Prostate gland (tissue), 2 donors: Measurements from ENCODE around the gene DHX35. TPM values are rescaled to one million over a fixed set of nuclear protein-coding genes. Genes with fewer than 3 reads are reported as not detected.

Experiments used
- DNase-seq: peaks from one replicate; pipeline ENCODE4 v3.0.0-alpha.2; 2019; ENCODE audit warnings: low spot score
- H3K27ac ChIP-seq, 2 donors: fragments of 200-600 bp; sonication (generic); 2 replicates each; pipeline ENCODE4 v1.5.1; 2017 to 2019
- H3K27me3 ChIP-seq: fragments of 200-600 bp; sonication (generic); replicated peaks from 2 replicates; pipeline ENCODE4 v1.5.1; 2019; ENCODE audit not compliant: insufficient read depth
- H3K36me3 ChIP-seq, 2 donors: fragments of 200-600 bp; sonication (generic); 1 replicate in 1 of 2; 2 replicates in 1 of 2; pipeline versions ENCODE4 v1.5.1 to v1.8.1; 2017 to 2019
- H3K4me1 ChIP-seq: fragments of 200-600 bp; sonication (generic); replicated peaks from 2 replicates; pipeline ENCODE4 v1.5.1; 2019
- H3K4me3 ChIP-seq, 2 donors: fragments of 200-600 bp; sonication (generic); 2 replicates each; pipeline ENCODE4 v1.5.1; 2017 to 2019
- H3K9me3 ChIP-seq: fragments of 200-600 bp; sonication (generic); 2 replicates; pipeline ENCODE4 v1.5.1; 2017
- CTCF ChIP-seq, 4 experiments: fragments of 200-600 bp in 2 of 4; fragments of 450-650 bp in 2 of 4; sonication (generic) in 2 of 4; IDR thresholded peaks; 1 replicate in 3 of 4; 2 replicates in 1 of 4; pipeline ENCODE4 v1.5.1; 2016 to 2019; ENCODE audit warnings: antibody characterized with exemption in 4 of 4, mild to moderate bottlenecking in 2 of 4, moderate library complexity in 2 of 4
- POLR2A ChIP-seq: fragments of 450-650 bp; IDR thresholded peaks from one replicate; pipeline ENCODE4 v1.6.1; 2016; ENCODE audit warnings: antibody characterized with exemption, mild to moderate bottlenecking
- POLR2AphosphoS5 ChIP-seq: sonication (generic); formaldehyde crosslinking; IDR thresholded peaks from one replicate; pipeline ENCODE4 v1.6.1; 2017; ENCODE audit warnings: antibody characterized with exemption
- WGBS: methylation state at CpG from one replicate; pipeline ENCODE4 v1.1.5; 2018; 5-methylcytosine and 5-hydroxymethylcytosine counted together
- intact Hi-C: fragments of 100-400 bp; cut with DNase I; formaldehyde crosslinking; loops from one replicate; pipeline ENCODE4 v1.14.2; 2022
- total RNA-seq, 2 donors: library from RNA; depleted of rRNA; stranded (reverse); fragments of >200 nt; gene quantifications; one replicate each; pipeline ENCODE4 v1.1.0, GENCODE V29; 2016

DHX35 gene
- total RNA-seq, 2 donors from 2014 or later = 12.8 to 15.6 TPM

GRCh38 chr20:38962928-38963401 is 821 bp downstream of the DHX35 start:
- H3K9me3 ChIP-seq = no peaks in the 10 kb centered on the region
- peak overlapping the region; percentile 79 to 86 for H3K27ac ChIP-seq
- DNase-seq = no peak
- no peaks in the 10 kb centered on the region for H3K27me3 ChIP-seq
- no peaks in the 10 kb centered on the region for H3K36me3 ChIP-seq
- peaks cover 5% of the 10 kb centered on the region for H3K4me1 ChIP-seq
- TF ChIP-seq POLR2A (no peak), POLR2AphosphoS5 (no peak), CTCF (IDR thresholded peaks at IDR 0.05) (no peak)
- intact Hi-C loops = loop anchor here (5.0 kb wide), 2 partner anchors 36 to 84 kb away; partner anchors contain the start of gene FAM83D
- WGBS = 2% methylated on average over 5 of the region's 5 CpGs
- H3K4me3 ChIP-seq = peak overlapping the region; percentile 66 to 91

DNA sequence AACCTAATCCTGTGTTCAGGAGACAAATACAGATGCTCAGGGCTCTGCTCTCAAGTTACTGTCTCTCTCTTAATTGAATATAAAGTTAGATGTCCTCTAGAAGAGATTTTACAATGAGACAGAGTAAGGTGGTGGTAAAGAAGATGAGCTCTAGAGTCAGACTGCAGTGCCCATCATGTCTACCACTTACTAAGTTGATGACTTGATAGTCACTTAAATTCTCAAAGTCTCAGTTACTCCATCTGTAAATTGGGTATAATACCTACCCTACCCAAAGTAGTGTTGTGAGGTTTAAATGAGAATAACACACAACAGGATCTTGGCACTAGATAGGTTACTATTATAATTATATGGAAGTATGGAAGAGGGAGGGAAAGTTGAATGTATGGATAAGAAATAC is 1.6 kb downstream of the DHX35 start:
- Histone ChIP-seq H3K27me3 (no peaks in the 10 kb centered on the region), H3K4me3 (no peak overlapping the region), H3K9me3 (no peaks in the 10 kb centered on the region), H3K4me1 (peaks cover 5% of the 10 kb centered on the region), H3K27ac (no peak overlapping the region), H3K36me3 (no peaks in the 10 kb centered on the region)
- intact Hi-C loops = loop anchor here (5.0 kb wide), 2 partner anchors 36 to 84 kb away; partner anchors contain the start of gene FAM83D
- no peak for TF ChIP-seq POLR2AphosphoS5
- no peak for DNase-seq

DNA sequence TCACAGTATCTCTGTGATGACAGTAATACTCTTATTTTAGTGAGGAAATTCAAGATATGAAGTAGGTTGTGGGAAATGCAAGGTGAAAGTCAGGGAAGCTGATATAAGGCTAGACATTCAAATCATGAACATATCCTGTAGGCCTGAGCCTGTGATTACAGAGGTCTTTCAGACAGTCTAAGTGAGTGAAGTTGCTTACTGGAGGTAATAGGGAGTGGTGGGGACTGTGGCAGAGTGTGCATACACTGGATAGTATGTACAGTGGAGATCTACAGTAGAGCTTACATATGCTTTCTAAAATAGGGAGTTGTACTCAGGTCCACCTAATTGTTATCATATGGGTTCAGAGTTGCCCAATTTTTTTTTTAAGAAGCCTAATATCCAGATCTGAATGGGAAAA is 3.1 kb downstream of the DHX35 start:
- DNase-seq = no peak
- no peak for TF ChIP-seq POLR2AphosphoS5
- no peak overlapping the region for H3K27ac ChIP-seq

DNA sequence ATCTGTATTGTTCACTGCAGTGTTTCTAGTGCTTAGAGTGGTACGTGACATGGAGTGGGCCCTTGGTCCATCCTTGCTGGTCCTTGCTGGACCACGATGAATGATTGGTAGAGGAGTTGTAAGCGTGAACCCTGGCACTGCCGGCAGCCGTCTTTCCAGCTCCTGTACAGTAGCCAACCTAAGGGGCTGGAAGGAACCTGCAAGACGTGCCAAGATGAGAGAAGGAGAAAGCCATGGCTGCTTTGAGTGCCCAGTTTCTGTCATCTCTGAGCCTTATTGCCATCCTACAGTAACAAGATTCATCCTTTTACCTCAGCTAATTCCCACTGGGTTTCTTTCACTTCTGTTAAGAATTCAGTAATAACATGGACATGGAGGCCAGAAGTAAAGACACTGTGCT is 5.9 kb downstream of the DHX35 start:
- H3K4me1 ChIP-seq = peaks cover under 1% of the 10 kb centered on the region
- WGBS = 46% methylated on average over 6 of the region's 6 CpGs
- TF ChIP-seq POLR2AphosphoS5 (no peak), CTCF (IDR thresholded peaks at IDR 0.05) (no peak), POLR2A (no peak)

More for the DNA sequence above, 3.1 kb downstream of the DHX35 start:
- intact Hi-C loops = no loop called here
- Histone ChIP-seq H3K4me3 (no peak overlapping the region), H3K9me3 (no peaks in the 10 kb centered on the region), H3K36me3 (no peaks in the 10 kb centered on the region), H3K27me3 (no peaks in the 10 kb centered on the region), H3K4me1 (peaks cover 5% of the 10 kb centered on the region)

DNA sequence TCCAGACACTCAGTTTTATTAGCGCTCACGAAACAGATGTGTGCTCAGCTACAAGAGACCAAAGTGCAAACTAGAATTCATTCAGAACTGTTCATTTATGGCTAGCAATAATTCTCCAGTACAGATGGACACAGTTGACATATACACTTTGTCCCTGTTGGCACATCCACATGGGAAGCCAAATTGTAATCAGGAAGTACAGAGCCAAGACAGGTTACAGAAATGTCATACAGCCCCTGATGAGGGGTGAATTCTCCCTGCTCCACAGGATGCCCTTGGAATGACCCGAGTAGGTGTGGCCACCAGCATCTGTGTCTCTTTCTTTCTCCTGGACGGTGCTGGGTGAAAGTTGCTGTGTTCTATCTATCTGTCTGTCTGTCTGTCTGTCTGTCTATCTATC is 7.6 kb downstream of the DHX35 start:
- no peaks in the 10 kb centered on the region for H3K4me1 ChIP-seq
- no peaks in the 10 kb centered on the region for H3K36me3 ChIP-seq
- peak overlapping the region in 1 of 2 donors; percentile 36 for H3K27ac ChIP-seq
- no peak overlapping the region for H3K4me3 ChIP-seq
- no peaks in the 10 kb centered on the region for H3K9me3 ChIP-seq
- intact Hi-C loops = no loop called here
- DNase-seq = no peak
- WGBS = 63% methylated on average over 4 of the region's 4 CpGs
- TF ChIP-seq CTCF (IDR thresholded peaks at IDR 0.05) = no peak
- no peak for TF ChIP-seq POLR2A
- TF ChIP-seq POLR2AphosphoS5 = no peak
- no peaks in the 10 kb centered on the region for H3K27me3 ChIP-seq

More for the DNA sequence above, 5.9 kb downstream of the DHX35 start:
- Histone ChIP-seq H3K27ac (no peak overlapping the region), H3K27me3 (no peaks in the 10 kb centered on the region), H3K36me3 (no peaks in the 10 kb centered on the region), H3K9me3 (no peaks in the 10 kb centered on the region), H3K4me3 (no peak overlapping the region)
- no peak for DNase-seq
- intact Hi-C loops = no loop called here

DNA sequence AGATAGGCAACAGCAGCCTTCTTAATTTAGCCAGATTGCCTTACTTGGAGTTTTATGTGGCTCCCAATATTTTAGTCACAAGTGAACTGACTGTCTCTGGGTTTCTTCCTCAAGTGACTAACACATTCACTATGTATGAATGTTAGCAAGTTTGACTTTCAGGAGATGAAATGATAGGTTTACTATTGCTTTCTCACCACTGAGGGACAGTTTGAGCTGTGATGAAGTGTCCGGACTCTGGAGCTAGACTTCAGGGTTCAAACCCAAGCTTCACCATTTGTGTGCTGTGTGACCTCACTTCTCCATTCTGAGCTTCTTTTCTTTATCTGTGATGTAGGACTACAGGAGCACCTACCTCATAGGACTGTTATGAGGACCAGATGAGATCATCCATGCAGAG is 8.2 kb downstream of the DHX35 start:
- Histone ChIP-seq H3K9me3 (no peaks in the 10 kb centered on the region), H3K4me1 (no peaks in the 10 kb centered on the region), H3K36me3 (no peaks in the 10 kb centered on the region), H3K27me3 (no peaks in the 10 kb centered on the region), H3K27ac (peak overlapping the region in 1 of 2 donors; percentile 8), H3K4me3 (no peak overlapping the region)
- intact Hi-C loops = no loop called here
- WGBS = 58% methylated on average over 1 of the region's 1 CpG
- TF ChIP-seq CTCF (IDR thresholded peaks at IDR 0.05) = no peak
- no peak for TF ChIP-seq POLR2A
- peak; percentile 39 for TF ChIP-seq POLR2AphosphoS5
- DNase-seq = no peak
